NT2/D1 (cell line): ENCODE measurements around the gene HECW1.
A peak's percentile ranks its signal among the peaks of the same experiment; 100 is the strongest.

Experiments used
- DNase-seq: peaks from one replicate; pipeline ENCODE4 v3.0.0-alpha.2; 2011; ENCODE audit warnings: low read depth, low spot score
- H3K27me3 ChIP-seq: 2 replicates; pipeline ENCODE4 v1.6.0; 2011; ENCODE audit warnings: mild to moderate bottlenecking; ENCODE audit not compliant: insufficient read length, insufficient read depth
- H3K36me3 ChIP-seq: 2 replicates; pipeline ENCODE4 v1.6.1; 2011; ENCODE audit warnings: mild to moderate bottlenecking, low read length, mixed read lengths; ENCODE audit not compliant: insufficient read depth, insufficient read length
- H3K4me1 ChIP-seq: 2 replicates; pipeline ENCODE4 v1.5.1; 2011; ENCODE audit not compliant: insufficient read depth, insufficient read length
- H3K4me3 ChIP-seq: 2 replicates; pipeline ENCODE4 v1.5.1; 2011; ENCODE audit warnings: low read depth; ENCODE audit not compliant: insufficient read length
- H3K9ac ChIP-seq: 2 replicates; pipeline ENCODE4 v1.6.0; 2011; ENCODE audit warnings: low read depth; ENCODE audit not compliant: insufficient read length
- H3K9me3 ChIP-seq: 2 replicates; pipeline ENCODE4 v1.5.1; 2011; ENCODE audit warnings: mild to moderate bottlenecking, low read length; ENCODE audit not compliant: insufficient read depth
- SUZ12 ChIP-seq: IDR thresholded peaks from 2 replicates; pipeline ENCODE4 v1.6.1; 2011; ENCODE audit not compliant: insufficient read length, insufficient read depth; ENCODE audit errors: extremely low read depth
- YY1 ChIP-seq: IDR thresholded peaks from 2 replicates; pipeline ENCODE4 v1.6.1; 2011; ENCODE audit not compliant: insufficient read length, insufficient read depth
- ZNF274 ChIP-seq: IDR thresholded peaks from 2 replicates; pipeline ENCODE4 v1.6.1; 2011; ENCODE audit warnings: mild to moderate bottlenecking, low read depth, low read length

Gene HECW1

DNA sequence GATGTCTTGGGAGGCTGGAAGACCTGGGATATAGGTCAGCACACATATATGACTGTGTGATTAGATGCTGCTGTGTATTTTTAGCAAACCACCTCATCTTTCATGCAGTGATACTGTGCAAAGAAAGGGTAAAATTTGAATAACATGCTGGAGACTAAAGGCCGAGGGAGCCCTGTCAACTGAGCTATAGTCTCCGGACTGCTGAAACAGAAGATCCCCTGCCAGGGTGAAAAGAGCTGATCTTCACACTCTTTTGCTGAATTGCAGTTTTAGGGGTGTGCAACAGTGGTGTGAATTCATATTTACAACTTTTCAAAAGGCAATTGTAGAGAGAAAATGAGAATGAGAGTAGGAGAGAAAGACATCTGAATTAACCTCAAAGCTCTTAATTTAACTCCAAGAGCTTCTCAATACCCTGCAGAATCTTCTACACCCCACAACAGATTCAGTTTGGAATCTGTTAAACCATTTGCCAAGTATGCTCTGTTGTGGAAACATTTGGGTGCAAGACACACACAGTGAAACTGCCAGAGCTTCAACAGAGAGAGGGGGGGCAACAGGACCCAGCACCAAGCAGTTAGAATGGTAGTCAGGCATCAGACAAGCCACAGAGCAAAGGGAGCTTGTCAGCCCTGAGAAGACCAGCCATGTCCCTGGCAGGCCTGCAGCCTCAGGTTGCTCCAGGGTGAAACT lies 280.3 kb downstream of the HECW1 start:
- Histone ChIP-seq H3K4me3 (no peak overlapping the region), H3K4me1 (no peaks in the 10 kb centered on the region), H3K27me3 (no peaks in the 10 kb centered on the region), H3K36me3 (no peaks in the 10 kb centered on the region), H3K9me3 (0 out of 2 replicates have a peak, but pooled peaks cover 16% of the 10 kb centered on the region), H3K9ac (no peak overlapping the region)
- no peak for TF ChIP-seq ZNF274
- TF ChIP-seq SUZ12 = no peak
- no peak for TF ChIP-seq YY1
- no peak for DNase-seq

GRCh38 chr7:43394441-43395130 lies 282.1 kb downstream of the HECW1 start:
- Histone ChIP-seq H3K4me3 (no peak overlapping the region), H3K27me3 (no peaks in the 10 kb centered on the region), H3K4me1 (no peaks in the 10 kb centered on the region), H3K9ac (no peak overlapping the region), H3K36me3 (no peaks in the 10 kb centered on the region), H3K9me3 (0 out of 2 replicates have a peak, but pooled peaks cover 16% of the 10 kb centered on the region)
- TF ChIP-seq YY1 (no peak), ZNF274 (no peak), SUZ12 (no peak)
- no peak for DNase-seq

- Histone ChIP-seq H3K4me1 (no peaks in the 10 kb centered on the region), H3K27me3 (no peaks in the 10 kb centered on the region), H3K4me3 (no peak overlapping the region), H3K36me3 (no peaks in the 10 kb centered on the region), H3K9ac (no peak overlapping the region), H3K9me3 (0 out of 2 replicates have a peak, but pooled peaks cover 16% of the 10 kb centered on the region)
- TF ChIP-seq SUZ12 (no peak), YY1 (no peak), ZNF274 (no peak)
- no peak for DNase-seq
Measured at GRCh38 chr7:43395351-43395750, 282.9 kb downstream of the HECW1 start.

- Histone ChIP-seq H3K9ac (no peak overlapping the region), H3K4me3 (no peak overlapping the region), H3K9me3 (0 out of 2 replicates have a peak, but pooled peaks cover 16% of the 10 kb centered on the region), H3K27me3 (no peaks in the 10 kb centered on the region), H3K36me3 (no peaks in the 10 kb centered on the region), H3K4me1 (no peaks in the 10 kb centered on the region)
- DNase-seq = peak; percentile 47
- no peak for TF ChIP-seq ZNF274
- no peak for TF ChIP-seq YY1
- no peak for TF ChIP-seq SUZ12
Measured at GRCh38 chr7:43396187-43396740, 283.8 kb downstream of the HECW1 start.

- no peak for DNase-seq
- no peak overlapping the region for H3K9ac ChIP-seq
- H3K4me1 ChIP-seq = no peaks in the 10 kb centered on the region
- TF ChIP-seq ZNF274 = no peak
- TF ChIP-seq SUZ12 = no peak
- TF ChIP-seq YY1 = no peak
- no peak overlapping the region for H3K4me3 ChIP-seq
- H3K9me3 ChIP-seq = 0 out of 2 replicates have a peak, but pooled peaks cover 16% of the 10 kb centered on the region
- H3K27me3 ChIP-seq = no peaks in the 10 kb centered on the region
- no peaks in the 10 kb centered on the region for H3K36me3 ChIP-seq
Measured at GRCh38 chr7:43398831-43399230, 286.4 kb downstream of the HECW1 start.

DNA sequence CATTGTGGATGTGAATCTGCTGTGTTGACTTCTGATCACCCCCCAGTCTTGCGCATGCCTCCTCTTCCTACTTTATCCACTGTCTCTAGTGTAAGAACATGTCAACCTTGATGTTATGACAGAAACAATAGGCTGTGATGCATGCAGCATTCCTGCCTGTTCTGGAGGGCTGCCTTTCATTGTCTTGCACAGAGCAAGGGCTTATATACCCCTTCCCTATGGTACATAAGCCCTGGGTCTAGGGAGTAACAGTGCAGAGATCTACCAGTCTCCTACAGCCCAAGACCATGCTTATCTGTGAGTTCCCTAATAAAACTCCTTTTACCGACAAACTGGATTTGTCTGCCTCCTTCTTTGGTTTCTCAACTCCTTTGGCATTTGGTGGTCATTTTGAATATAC lies 293.5 kb downstream of the HECW1 start:
- no peaks in the 10 kb centered on the region for H3K27me3 ChIP-seq
- no peak for DNase-seq

GRCh38 chr7:43406961-43407360 lies 294.5 kb downstream of the HECW1 start:
- TF ChIP-seq ZNF274 (no peak), YY1 (no peak)

More for the DNA sequence above, 293.5 kb downstream of the HECW1 start:
- Histone ChIP-seq H3K9ac (no peak overlapping the region), H3K9me3 (no peaks in the 10 kb centered on the region), H3K4me1 (no peaks in the 10 kb centered on the region), H3K4me3 (no peak overlapping the region), H3K36me3 (no peaks in the 10 kb centered on the region)
- TF ChIP-seq SUZ12 (no peak), YY1 (no peak)

More at GRCh38 chr7:43406961-43407360, 294.5 kb downstream of the HECW1 start:
- Histone ChIP-seq H3K9me3 (no peaks in the 10 kb centered on the region), H3K4me3 (no peak overlapping the region), H3K4me1 (no peaks in the 10 kb centered on the region), H3K27me3 (no peaks in the 10 kb centered on the region), H3K36me3 (no peaks in the 10 kb centered on the region), H3K9ac (no peak overlapping the region)
- no peak for DNase-seq
